ENCODE measurements around the gene KLHL29. TPM values are rescaled to one million over a fixed set of nuclear protein-coding genes. Genes with fewer than 3 reads are reported as not detected.
A peak's percentile ranks its signal among the peaks of the same experiment; 100 is the strongest.

The KLHL29 gene
- polyA plus RNA-seq, 1 donor from 2014 or later: 42.4 TPM

GRCh38 chr2:23385748-23386338 lies 864 bp downstream of the KLHL29 start:
- Histone ChIP-seq H3F3A (ENCODE audit: insufficient read depth, low read length, poor library complexity, severe bottlenecking) (no peaks in the 10 kb centered on the region), H3K36me3 (ENCODE audit: insufficient read depth, low read length) (no peaks in the 10 kb centered on the region), H3K27me3 (ENCODE audit: insufficient read depth, low read depth, low read length) (peaks cover 4% of the 10 kb centered on the region), H4K20me1 (ENCODE audit: insufficient read depth) (peaks cover 13% of the 10 kb centered on the region), H3K4me3 (ENCODE audit: low read length) (peak overlapping the region; percentile 99), H3K4me2 (ENCODE audit: low read length) (peak overlapping the region; percentile 41), H3K9me2 (ENCODE audit: insufficient read depth, low read length) (no peaks in the 10 kb centered on the region), H3K9me3 (ENCODE audit: low read length) (no peaks in the 10 kb centered on the region), H3K79me2 (replicated peaks; ENCODE audit: insufficient read depth, low read length) (peaks cover 49% of the 10 kb centered on the region), H2AFZ (ENCODE audit: low read depth, low read length) (no peak overlapping the region), H3K27ac (ENCODE audit: low read length) (peak overlapping the region; percentile 57), H3K9ac (ENCODE audit: low read length) (peak overlapping the region; percentile 84)
- TF ChIP-seq POLR2AphosphoS5 (IDR thresholded peaks at IDR 0.05) (no peak), REST (IDR thresholded peaks at IDR 0.05; ENCODE audit: borderline replicate concordance) (no peak), EZH2 (IDR thresholded peaks at IDR 0.05; ENCODE audit: borderline replicate concordance, insufficient read depth, low read length, poor library complexity, severe bottlenecking) (no peak), MXI1 (conservative IDR thresholded peaks at IDR 0.05; ENCODE audit: poor library complexity, severe bottlenecking) (no peak), TAF1 (IDR thresholded peaks at IDR 0.05; ENCODE audit: low read depth) (no peak), EP300 (conservative IDR thresholded peaks at IDR 0.05; ENCODE audit: poor library complexity, severe bottlenecking) (no peak), RAD21 (conservative IDR thresholded peaks at IDR 0.05) (peak; percentile 23)
- TF ChIP-seq, protein P1, sequence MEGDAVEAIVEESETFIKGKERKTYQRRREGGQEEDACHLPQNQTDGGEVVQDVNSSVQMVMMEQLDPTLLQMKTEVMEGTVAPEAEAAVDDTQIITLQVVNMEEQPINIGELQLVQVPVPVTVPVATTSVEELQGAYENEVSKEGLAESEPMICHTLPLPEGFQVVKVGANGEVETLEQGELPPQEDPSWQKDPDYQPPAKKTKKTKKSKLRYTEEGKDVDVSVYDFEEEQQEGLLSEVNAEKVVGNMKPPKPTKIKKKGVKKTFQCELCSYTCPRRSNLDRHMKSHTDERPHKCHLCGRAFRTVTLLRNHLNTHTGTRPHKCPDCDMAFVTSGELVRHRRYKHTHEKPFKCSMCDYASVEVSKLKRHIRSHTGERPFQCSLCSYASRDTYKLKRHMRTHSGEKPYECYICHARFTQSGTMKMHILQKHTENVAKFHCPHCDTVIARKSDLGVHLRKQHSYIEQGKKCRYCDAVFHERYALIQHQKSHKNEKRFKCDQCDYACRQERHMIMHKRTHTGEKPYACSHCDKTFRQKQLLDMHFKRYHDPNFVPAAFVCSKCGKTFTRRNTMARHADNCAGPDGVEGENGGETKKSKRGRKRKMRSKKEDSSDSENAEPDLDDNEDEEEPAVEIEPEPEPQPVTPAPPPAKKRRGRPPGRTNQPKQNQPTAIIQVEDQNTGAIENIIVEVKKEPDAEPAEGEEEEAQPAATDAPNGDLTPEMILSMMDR (IDR thresholded peaks at IDR 0.05; ENCODE audit: poor library complexity, severe bottlenecking): no peak

DNA sequence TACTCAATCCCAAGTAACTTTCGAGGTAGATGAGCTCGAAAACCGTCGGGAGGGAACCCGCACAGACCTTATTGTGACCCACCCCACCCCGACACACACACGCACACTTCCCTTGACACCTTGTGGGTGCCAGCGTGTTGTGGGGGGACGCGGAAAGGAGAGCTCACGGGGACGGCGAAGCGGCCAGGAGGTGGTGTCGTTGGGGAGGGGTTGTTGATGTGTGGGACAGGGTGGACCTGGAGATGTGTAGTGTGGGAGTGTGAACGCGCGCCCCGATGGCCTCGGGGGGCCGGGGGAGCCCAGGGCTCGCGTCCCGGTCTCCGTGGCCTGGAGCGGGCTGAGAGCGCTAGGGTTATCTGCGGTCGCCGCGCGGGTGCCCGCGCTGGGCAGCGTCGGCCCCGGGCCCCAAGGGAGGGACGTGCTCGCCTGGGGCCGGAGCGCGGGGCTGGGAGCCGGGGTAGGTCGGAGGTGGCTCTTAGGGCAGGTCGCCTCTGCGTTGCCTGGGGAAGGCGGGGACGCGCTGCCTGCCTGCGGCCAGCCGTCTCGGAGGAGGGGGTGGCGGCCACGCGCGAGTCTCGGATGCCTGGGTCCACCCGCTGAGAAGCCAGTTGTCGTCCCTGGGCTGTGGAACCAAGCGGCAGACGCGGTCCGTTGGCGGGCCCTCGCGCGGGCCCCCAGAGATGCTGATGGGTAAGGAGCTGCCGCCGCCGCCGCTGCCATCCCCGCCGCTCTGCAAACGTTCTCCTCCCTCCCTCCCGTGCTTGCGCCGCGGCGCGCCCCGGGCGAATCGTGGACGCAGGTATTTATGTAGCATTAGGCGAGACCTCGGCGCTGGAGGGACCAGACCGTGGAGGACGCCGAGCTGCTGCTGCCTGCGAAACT lies 1.6 kb downstream of the KLHL29 start:
- H3K9me3 ChIP-seq (ENCODE audit: low read length): no peaks in the 10 kb centered on the region
- H4K20me1 ChIP-seq (ENCODE audit: insufficient read depth): peaks cover 13% of the 10 kb centered on the region
- H3K27me3 ChIP-seq (ENCODE audit: insufficient read depth, low read depth, low read length): peaks cover 4% of the 10 kb centered on the region
- no peak overlapping the region for H2AFZ ChIP-seq (ENCODE audit: low read depth, low read length)
- H3K9ac ChIP-seq (ENCODE audit: low read length): peak overlapping the region; percentile 84
- peaks cover 56% of the 10 kb centered on the region for H3K79me2 ChIP-seq (replicated peaks; ENCODE audit: insufficient read depth, low read length)
- no peak for TF ChIP-seq TAF1 (IDR thresholded peaks at IDR 0.05; ENCODE audit: low read depth)
- TF ChIP-seq, protein P1 (IDR thresholded peaks at IDR 0.05; ENCODE audit: poor library complexity, severe bottlenecking): no peak
- TF ChIP-seq MXI1 (conservative IDR thresholded peaks at IDR 0.05; ENCODE audit: poor library complexity, severe bottlenecking): peak; percentile 21
- peak; percentile 70 for TF ChIP-seq POLR2AphosphoS5 (IDR thresholded peaks at IDR 0.05)
- TF ChIP-seq SMC3 (conservative IDR thresholded peaks at IDR 0.05; ENCODE audit: poor library complexity): peak; percentile 44
- no peak for TF ChIP-seq EZH2 (IDR thresholded peaks at IDR 0.05; ENCODE audit: borderline replicate concordance, insufficient read depth, low read length, poor library complexity, severe bottlenecking)
- peak; percentile 46 for TF ChIP-seq RAD21 (conservative IDR thresholded peaks at IDR 0.05)
- TF ChIP-seq REST (IDR thresholded peaks at IDR 0.05; ENCODE audit: borderline replicate concordance): no peak
- TF ChIP-seq EP300 (conservative IDR thresholded peaks at IDR 0.05; ENCODE audit: poor library complexity, severe bottlenecking): no peak
- no peaks in the 10 kb centered on the region for H3K36me3 ChIP-seq (ENCODE audit: insufficient read depth, low read length)
- H3K4me3 ChIP-seq (ENCODE audit: low read length): peak overlapping the region; percentile 99
- peak overlapping the region; percentile 57 for H3K27ac ChIP-seq (ENCODE audit: low read length)
- no peaks in the 10 kb centered on the region for H3K9me2 ChIP-seq (ENCODE audit: insufficient read depth, low read length)
- no peaks in the 10 kb centered on the region for H3F3A ChIP-seq (ENCODE audit: insufficient read depth, low read length, poor library complexity, severe bottlenecking)
- H3K4me2 ChIP-seq (ENCODE audit: low read length): peak overlapping the region; percentile 89
